Fibroblast of gingiva (primary cell): ENCODE measurements around the gene PTPRCAP.
"Not testable (repeated sequence)": the region's sequence is repeated elsewhere in the genome, so short reads cannot be mapped to it uniquely, and the experiment has no call there.

Experiments
- DNase-seq: peaks from one replicate; pipeline ENCODE4 v3.0.0-alpha.2; 2011; ENCODE audit warnings: low read depth

PTPRCAP gene

GRCh38 chr11:67437082-67437808 is at the start of gene PTPRCAP:
PTPRCAP (minus strand) TSS chr11:67437682; CDS start chr11:67437619, 63 bp downstream.
- DNase-seq = no peak

- DNase-seq = no peak
Observed at GRCh38 chr11:67486481-67487195, 49.2 kb upstream of the PTPRCAP start.

GRCh38 chr11:67485873-67486361 is 48.4 kb upstream of the PTPRCAP start:
- DNase-seq = not testable (repeated sequence)

- DNase-seq = no peak
Observed at GRCh38 chr11:67484847-67485311, 47.4 kb upstream of the PTPRCAP start.

- no peak for DNase-seq
Observed at GRCh38 chr11:67483831-67484665, 46.6 kb upstream of the PTPRCAP start.

GRCh38 chr11:67482827-67483798 is 45.6 kb upstream of the PTPRCAP start, which contains the start of gene AIP:
AIP (plus strand) TSS chr11:67483026; CDS start chr11:67483159, 133 bp downstream.
- DNase-seq = peak; percentile 96

- DNase-seq = no peak
Observed at GRCh38 chr11:67482275-67482826, 44.9 kb upstream of the PTPRCAP start.

- not testable (repeated sequence) for DNase-seq
Observed at GRCh38 chr11:67477344-67478050, 40.0 kb upstream of the PTPRCAP start.

GRCh38 chr11:67476692-67477091 is 39.2 kb upstream of the PTPRCAP start:
- DNase-seq = not testable (repeated sequence)

- DNase-seq = no peak
Observed at GRCh38 chr11:67472882-67473281, 35.4 kb upstream of the PTPRCAP start.

GRCh38 chr11:67470337-67471002 is 33.0 kb upstream of the PTPRCAP start:
- no peak for DNase-seq

- DNase-seq = no peak
Observed at GRCh38 chr11:67469508-67469811, 32.0 kb upstream of the PTPRCAP start.

- peak; percentile 90 for DNase-seq
Observed at GRCh38 chr11:67468759-67469507, 31.5 kb upstream of the PTPRCAP start, which contains the start of gene TMEM134. TMEM134 (minus strand) TSS chr11:67469251; CDS start chr11:67469192, 59 bp downstream.

GRCh38 chr11:67468456-67468758 is 30.9 kb upstream of the PTPRCAP start:
- no peak for DNase-seq

GRCh38 chr11:67468056-67468455 is 30.6 kb upstream of the PTPRCAP start:
- no peak for DNase-seq

GRCh38 chr11:67466962-67467771 is 29.7 kb upstream of the PTPRCAP start:
- DNase-seq = no peak

- no peak for DNase-seq
Observed at GRCh38 chr11:67466367-67466766, 28.9 kb upstream of the PTPRCAP start.

GRCh38 chr11:67465530-67465929 is 28.0 kb upstream of the PTPRCAP start:
- not testable (repeated sequence) for DNase-seq
